ENCODE data around the gene ZDHHC14.
A peak's percentile ranks its signal among the peaks of the same experiment; 100 is the strongest.
"Not testable (repeated sequence)": the region's sequence is repeated elsewhere in the genome, so short reads cannot be mapped to it uniquely, and the experiment has no call there.

Gene ZDHHC14

DNA sequence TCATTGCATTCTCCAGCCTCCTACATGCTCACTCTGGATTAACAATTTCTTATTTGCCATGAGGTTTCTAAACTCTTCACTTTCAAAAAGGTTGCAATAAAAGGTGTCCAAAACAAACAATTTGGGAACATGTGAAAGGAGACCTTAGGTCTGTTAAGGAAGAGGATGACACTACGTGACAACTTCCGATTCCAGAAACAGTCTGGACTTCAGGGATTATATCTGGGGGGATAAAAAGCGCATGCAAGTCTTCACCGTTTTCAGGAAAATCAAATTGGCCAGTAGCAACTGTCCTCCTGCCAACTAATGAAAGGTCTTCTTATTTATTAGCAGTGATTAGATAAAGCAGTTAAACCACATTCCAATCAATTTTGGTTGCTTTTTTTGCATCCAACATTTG is 1.8 kb downstream of the ZDHHC14 start:
- Histone ChIP-seq H4K20me1 (ENCODE audit: control insufficient read depth, insufficient read depth, low read depth, low read length) (0 out of 2 replicates have a peak, but pooled peaks cover 4% of the 10 kb centered on the region), H3K4me3 (ENCODE audit: low read length) (peak overlapping the region; percentile 87; the same call in 1 of the 2 replicates), H3F3A (ENCODE audit: control insufficient read depth, insufficient read depth) (no peaks in the 10 kb centered on the region), H3K4me2 (ENCODE audit: low read length) (peak overlapping the region; percentile 66; the same call in 1 of the 2 replicates), H3K79me2 (ENCODE audit: control insufficient read depth, low read length) (peaks cover 3% of the 10 kb centered on the region; the same call in 1 of the 2 replicates), H3K4me1 (ENCODE audit: control insufficient read depth, low read length) (peaks cover 11% of the 10 kb centered on the region), H3K27ac (ENCODE audit: low read depth, low read length) (no peak overlapping the region), H3K36me3 (ENCODE audit: control insufficient read depth, low read length) (no peaks in the 10 kb centered on the region), H3K9me2 (replicated peaks; ENCODE audit: control insufficient read depth, low read length) (no peaks in the 10 kb centered on the region), H3K27me3 (ENCODE audit: control insufficient read depth, low read length) (peaks cover 15% of the 10 kb centered on the region), H3K9me3 (ENCODE audit: control insufficient read depth, insufficient read depth, low read length) (no peaks in the 10 kb centered on the region)
- TF ChIP-seq EZH2phosphoT487 (IDR thresholded peaks at IDR 0.05; ENCODE audit: borderline replicate concordance, low read length) (no peak), CTCF (IDR thresholded peaks at IDR 0.05; ENCODE audit: low read depth, low read length, poor library complexity, severe bottlenecking) (no peak)

GRCh38 chr6:157383471-157383870 is 2.5 kb downstream of the ZDHHC14 start:
- no peak overlapping the region for H3K4me3 ChIP-seq (ENCODE audit: low read length)
- TF ChIP-seq EZH2phosphoT487 (IDR thresholded peaks at IDR 0.05; ENCODE audit: borderline replicate concordance, low read length) (no peak), CTCF (IDR thresholded peaks at IDR 0.05; ENCODE audit: low read depth, low read length, poor library complexity, severe bottlenecking) (no peak)
- no peaks in the 10 kb centered on the region for H3K9me3 ChIP-seq (ENCODE audit: control insufficient read depth, insufficient read depth, low read length)
- H3K4me1 ChIP-seq (ENCODE audit: control insufficient read depth, low read length): peaks cover 18% of the 10 kb centered on the region
- peaks cover 3% of the 10 kb centered on the region; the same call in 1 of the 2 replicates for H3K79me2 ChIP-seq (ENCODE audit: control insufficient read depth, low read length)
- 0 out of 2 replicates have a peak, but pooled peaks cover 4% of the 10 kb centered on the region for H4K20me1 ChIP-seq (ENCODE audit: control insufficient read depth, insufficient read depth, low read depth, low read length)
- H3K36me3 ChIP-seq (ENCODE audit: control insufficient read depth, low read length): no peaks in the 10 kb centered on the region
- H3K27me3 ChIP-seq (ENCODE audit: control insufficient read depth, low read length): peaks cover 15% of the 10 kb centered on the region
- H3F3A ChIP-seq (ENCODE audit: control insufficient read depth, insufficient read depth): no peaks in the 10 kb centered on the region
- H3K4me2 ChIP-seq (ENCODE audit: low read length): no peak overlapping the region
- no peak overlapping the region for H3K27ac ChIP-seq (ENCODE audit: low read depth, low read length)
- no peaks in the 10 kb centered on the region for H3K9me2 ChIP-seq (replicated peaks; ENCODE audit: control insufficient read depth, low read length)

DNA sequence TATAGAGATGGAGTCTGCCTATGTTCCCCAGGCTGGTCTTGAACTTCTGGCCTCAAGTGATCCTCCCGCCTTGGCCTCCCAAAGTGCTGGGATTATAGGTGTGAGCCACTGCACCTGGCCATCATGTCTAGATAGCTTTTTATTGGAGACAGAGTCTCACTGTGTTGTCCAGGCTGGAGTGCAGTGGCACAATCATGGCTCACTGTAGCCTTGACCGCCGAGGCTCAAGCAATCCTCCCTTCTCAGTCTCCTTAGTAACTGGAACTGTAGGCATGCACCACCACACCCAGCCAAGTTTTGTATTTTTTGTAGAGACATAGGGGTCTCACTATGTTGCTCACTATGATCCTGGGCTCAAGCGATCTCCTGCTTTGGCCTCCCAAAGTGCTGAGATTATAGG is 4.0 kb downstream of the ZDHHC14 start:
- not testable (repeated sequence) for H3K4me3 ChIP-seq (ENCODE audit: low read length); H3K4me2 ChIP-seq (ENCODE audit: low read length); H3K9me3 ChIP-seq (ENCODE audit: control insufficient read depth, insufficient read depth, low read length); H3K27ac ChIP-seq (ENCODE audit: low read depth, low read length); H3K36me3 ChIP-seq (ENCODE audit: control insufficient read depth, low read length); H3F3A ChIP-seq (ENCODE audit: control insufficient read depth, insufficient read depth); H3K9me2 ChIP-seq (replicated peaks; ENCODE audit: control insufficient read depth, low read length); H3K79me2 ChIP-seq (ENCODE audit: control insufficient read depth, low read length); H4K20me1 ChIP-seq (ENCODE audit: control insufficient read depth, insufficient read depth, low read depth, low read length)
- Histone ChIP-seq H3K4me1 (ENCODE audit: control insufficient read depth, low read length) (peaks cover 12% of the 10 kb centered on the region), H3K27me3 (ENCODE audit: control insufficient read depth, low read length) (peaks cover 15% of the 10 kb centered on the region)

- no peak overlapping the region for H3K4me3 ChIP-seq (ENCODE audit: low read length)
- H3K4me1 ChIP-seq (ENCODE audit: control insufficient read depth, low read length): peaks cover 12% of the 10 kb centered on the region
- no peak overlapping the region for H3K27ac ChIP-seq (ENCODE audit: low read depth, low read length)
- H3K79me2 ChIP-seq (ENCODE audit: control insufficient read depth, low read length): no peaks in the 10 kb centered on the region
- H3K36me3 ChIP-seq (ENCODE audit: control insufficient read depth, low read length): no peaks in the 10 kb centered on the region
- no peaks in the 10 kb centered on the region for H3F3A ChIP-seq (ENCODE audit: control insufficient read depth, insufficient read depth)
- H3K9me3 ChIP-seq (ENCODE audit: control insufficient read depth, insufficient read depth, low read length): peaks cover 3% of the 10 kb centered on the region; the same call in 1 of the 2 replicates
- 0 out of 2 replicates have a peak, but pooled peaks cover 4% of the 10 kb centered on the region for H4K20me1 ChIP-seq (ENCODE audit: control insufficient read depth, insufficient read depth, low read depth, low read length)
- TF ChIP-seq EZH2phosphoT487 (IDR thresholded peaks at IDR 0.05; ENCODE audit: borderline replicate concordance, low read length): no peak
- H3K27me3 ChIP-seq (ENCODE audit: control insufficient read depth, low read length): peaks cover 15% of the 10 kb centered on the region
- H3K9me2 ChIP-seq (replicated peaks; ENCODE audit: control insufficient read depth, low read length): no peaks in the 10 kb centered on the region
- no peak overlapping the region for H3K4me2 ChIP-seq (ENCODE audit: low read length)
Observed at GRCh38 chr6:157385482-157385881, 4.5 kb downstream of the ZDHHC14 start.
